Cardiac muscle cell (in vitro differentiated cells and primary cell): ENCODE data around the gene PTPRC. TPM values are rescaled to one million over a fixed set of nuclear protein-coding genes. Genes with fewer than 3 reads are reported as not detected.

ENCODE experiments used
- DNase-seq, 2 donors: peaks; one replicate each; pipeline versions ENCODE4 v3.0.0 to v3.0.0-alpha.2; 2010 to 2017; ENCODE audit warnings: low read depth in 1 of 2, low spot score in 1 of 2
- H3K27ac ChIP-seq: fragments of 200-600 bp; sonication (generic); 2 replicates; pipeline ENCODE4 v1.5.1; 2016
- H3K27me3 ChIP-seq: fragments of 200-600 bp; sonication (generic); 2 replicates; pipeline ENCODE4 v1.6.0; 2016; ENCODE audit warnings: control low read depth
- H3K36me3 ChIP-seq: fragments of 200-600 bp; sonication (generic); 2 replicates; pipeline ENCODE4 v1.5.1; 2016; ENCODE audit warnings: control low read depth
- H3K4me1 ChIP-seq: fragments of 200-600 bp; sonication (generic); 2 replicates; pipeline ENCODE4 v1.8.1; 2017; ENCODE audit warnings: low read depth, mild to moderate bottlenecking, mixed run types
- H3K4me3 ChIP-seq: fragments of 200-600 bp; sonication (generic); 2 replicates; pipeline ENCODE4 v1.5.1; 2016; ENCODE audit warnings: mild to moderate bottlenecking
- H3K9me3 ChIP-seq: fragments of 200-600 bp; sonication (generic); 2 replicates; pipeline ENCODE4 v1.5.1; 2017; ENCODE audit warnings: low read depth, mild to moderate bottlenecking, control low read depth
- CTCF ChIP-seq: IDR thresholded peaks from 2 replicates; pipeline ENCODE4 v1.5.1; 2012; ENCODE audit warnings: low read depth, mild to moderate bottlenecking, low read length
- polyA plus RNA-seq: library from polyadenylated mRNA; unstranded; fragments of >200 nt; fragmentation: Nextera tagmentation; extraction: Ambion mirVana; gene quantifications from 2 replicates; pipeline ENCODE4 v1.2.1, GENCODE V29; 2016
- total RNA-seq: library from RNA; depleted of rRNA; stranded (reverse); fragments of >200 nt; gene quantifications from 2 replicates; pipeline ENCODE4 v1.2.3, GENCODE V29; 2016

Gene PTPRC
- total and polyA plus RNA-seq, 2 experiments from 2014 or later, result not detected

GRCh38 chr1:198683449-198683848 is 44.6 kb downstream of the PTPRC start:
- no peaks in the 10 kb centered on the region for H3K36me3 ChIP-seq
- no peaks in the 10 kb centered on the region for H3K9me3 ChIP-seq
- peaks cover 13% of the 10 kb centered on the region for H3K4me1 ChIP-seq
- H3K4me3 ChIP-seq, result no peak overlapping the region
- no peak for TF ChIP-seq CTCF
- no peak for DNase-seq
- no peaks in the 10 kb centered on the region for H3K27me3 ChIP-seq
- H3K27ac ChIP-seq, result no peak overlapping the region

DNA sequence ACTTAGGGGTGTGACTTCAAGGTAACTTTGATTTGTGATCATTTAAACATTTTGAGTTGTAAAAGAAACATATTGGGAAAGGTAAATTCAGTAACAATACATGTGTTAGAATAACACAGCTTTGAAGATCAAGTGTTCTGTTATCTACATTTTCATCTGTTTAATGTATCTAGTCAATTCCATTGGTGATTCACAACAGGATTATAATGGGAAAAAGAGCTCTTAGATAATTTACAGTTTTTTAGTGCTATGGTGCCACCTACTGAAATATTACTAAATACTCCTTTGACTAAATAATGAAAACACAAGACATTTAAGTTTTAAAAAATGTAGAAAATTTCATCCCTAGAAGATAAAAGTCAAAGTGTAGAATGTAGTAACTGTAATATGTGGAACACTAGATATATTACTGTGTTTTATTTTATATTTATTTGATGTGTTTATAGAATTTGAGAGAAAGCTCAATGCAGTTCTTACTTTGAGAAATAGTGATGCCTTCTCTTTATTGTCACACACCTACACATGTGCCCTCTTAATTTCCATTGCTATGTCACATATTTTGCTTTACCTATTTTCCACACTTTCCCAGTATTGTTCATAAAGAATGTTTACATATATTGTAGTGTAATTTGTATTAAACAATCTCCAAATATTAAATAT is 47.4 kb downstream of the PTPRC start:
- Histone ChIP-seq H3K36me3 (no peaks in the 10 kb centered on the region), H3K27me3 (no peaks in the 10 kb centered on the region), H3K4me3 (no peak overlapping the region), H3K4me1 (peaks cover 9% of the 10 kb centered on the region), H3K27ac (no peak overlapping the region), H3K9me3 (no peaks in the 10 kb centered on the region)
- peak; percentile 40 for TF ChIP-seq CTCF
- DNase-seq, result peak in 1 of 2 donors; percentile 64

- no peak for DNase-seq
- no peak overlapping the region for H3K4me3 ChIP-seq
- no peak for TF ChIP-seq CTCF
- H3K9me3 ChIP-seq, result no peaks in the 10 kb centered on the region
- no peaks in the 10 kb centered on the region for H3K4me1 ChIP-seq
- H3K27me3 ChIP-seq, result no peaks in the 10 kb centered on the region
- no peak overlapping the region for H3K27ac ChIP-seq
- no peaks in the 10 kb centered on the region for H3K36me3 ChIP-seq
These were observed 48.6 kb downstream of the PTPRC start for GRCh38 chr1:198687429-198687828.

DNA sequence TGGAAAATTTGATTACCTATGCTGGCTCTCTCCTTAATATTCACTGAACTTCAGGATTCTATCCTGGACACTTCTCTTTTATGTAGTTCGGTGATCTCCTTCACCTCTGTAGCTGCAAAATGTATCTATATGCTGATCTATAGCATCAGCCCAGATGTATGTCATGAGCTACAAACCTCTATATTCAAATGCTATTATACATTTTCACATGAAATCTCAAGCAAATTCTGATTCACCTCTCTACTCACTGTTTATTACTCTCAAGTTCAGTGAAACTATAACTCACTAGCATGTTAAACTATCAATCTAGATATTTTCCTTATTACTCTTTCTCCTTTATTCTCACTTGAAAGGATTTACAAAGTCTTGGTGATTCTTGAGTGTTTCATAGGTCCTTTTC is 52.2 kb downstream of the PTPRC start:
- DNase-seq, result no peak
- H3K27ac ChIP-seq, result no peak overlapping the region
- H3K27me3 ChIP-seq, result no peaks in the 10 kb centered on the region
- H3K9me3 ChIP-seq, result no peaks in the 10 kb centered on the region
- no peak for TF ChIP-seq CTCF
- no peaks in the 10 kb centered on the region for H3K36me3 ChIP-seq
- no peak overlapping the region for H3K4me3 ChIP-seq
- no peaks in the 10 kb centered on the region for H3K4me1 ChIP-seq

DNA sequence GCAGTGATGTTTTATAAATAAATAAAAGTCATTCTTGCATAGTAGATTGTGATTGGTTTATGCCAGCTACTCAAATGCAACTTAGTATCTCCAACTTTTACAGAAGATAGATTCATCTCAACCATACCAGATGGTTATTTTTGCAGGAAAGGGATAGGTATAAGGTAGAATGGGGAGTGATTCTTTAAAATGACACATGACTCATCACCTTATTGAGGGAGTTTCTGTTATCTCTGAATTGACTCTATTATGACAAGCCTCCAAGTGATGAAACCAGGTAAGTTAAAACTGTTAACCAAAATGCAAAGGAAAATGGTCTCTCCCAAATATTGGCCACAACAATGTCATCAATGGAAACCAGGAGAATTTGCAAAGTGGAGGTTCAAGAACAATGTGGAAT is 54.5 kb downstream of the PTPRC start:
- no peak for TF ChIP-seq CTCF
- no peaks in the 10 kb centered on the region for H3K9me3 ChIP-seq
- H3K4me3 ChIP-seq, result no peak overlapping the region
- no peak for DNase-seq
- H3K27ac ChIP-seq, result no peak overlapping the region
- no peaks in the 10 kb centered on the region for H3K27me3 ChIP-seq
- no peaks in the 10 kb centered on the region for H3K4me1 ChIP-seq
- no peaks in the 10 kb centered on the region for H3K36me3 ChIP-seq
